ENCODE measurements around the gene SUGP1.

Gene SUGP1

DNA sequence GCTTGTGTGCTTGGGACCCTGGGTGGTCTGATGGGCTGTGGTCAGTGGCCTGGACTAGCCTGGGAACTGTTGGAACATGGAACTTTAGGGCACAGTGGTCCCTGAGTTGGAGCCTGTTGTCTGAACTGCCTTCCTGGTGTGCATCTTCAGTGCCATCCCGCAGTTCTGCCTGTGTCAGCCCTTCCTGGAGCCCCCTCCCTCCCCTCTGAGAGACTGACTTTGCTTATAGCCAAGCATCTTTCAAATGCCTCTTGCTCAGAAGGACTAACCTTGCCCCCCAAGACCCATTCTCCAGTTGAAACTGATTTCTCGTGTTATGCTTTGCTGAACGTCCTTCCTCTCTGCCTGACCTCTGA, 14.7 kb upstream of the SUGP1 start:
- Histone ChIP-seq H3K4me1 (peaks cover 0 to 2% (median 0%) of the 10 kb centered on the region in 10 experiments; a peak in 3 of 20 replicates), H3K9ac (peak overlapping the region in 2 of 11 experiments; percentile 18 to 28; a peak in 2 of 22 replicates), H3K4me2 (no peak overlapping the region), H3K9me3 (replicated peaks in 1 of 11) (no peaks in the 10 kb centered on the region), H3K4me3 (no peak overlapping the region), H3K36me3 (peaks cover 94 to 100% (median 98%) of the 10 kb centered on the region in 11 experiments), H4K20me1 (peaks cover 61 to 95% (median 85%) of the 10 kb centered on the region in 11 experiments), H3K27me3 (no peaks in the 10 kb centered on the region), H3K27ac (no peak overlapping the region; a peak in 1 of 22 replicates)
- TF ChIP-seq Cebpa-rat (IDR thresholded peaks at IDR 0.05), result no peak

DNA sequence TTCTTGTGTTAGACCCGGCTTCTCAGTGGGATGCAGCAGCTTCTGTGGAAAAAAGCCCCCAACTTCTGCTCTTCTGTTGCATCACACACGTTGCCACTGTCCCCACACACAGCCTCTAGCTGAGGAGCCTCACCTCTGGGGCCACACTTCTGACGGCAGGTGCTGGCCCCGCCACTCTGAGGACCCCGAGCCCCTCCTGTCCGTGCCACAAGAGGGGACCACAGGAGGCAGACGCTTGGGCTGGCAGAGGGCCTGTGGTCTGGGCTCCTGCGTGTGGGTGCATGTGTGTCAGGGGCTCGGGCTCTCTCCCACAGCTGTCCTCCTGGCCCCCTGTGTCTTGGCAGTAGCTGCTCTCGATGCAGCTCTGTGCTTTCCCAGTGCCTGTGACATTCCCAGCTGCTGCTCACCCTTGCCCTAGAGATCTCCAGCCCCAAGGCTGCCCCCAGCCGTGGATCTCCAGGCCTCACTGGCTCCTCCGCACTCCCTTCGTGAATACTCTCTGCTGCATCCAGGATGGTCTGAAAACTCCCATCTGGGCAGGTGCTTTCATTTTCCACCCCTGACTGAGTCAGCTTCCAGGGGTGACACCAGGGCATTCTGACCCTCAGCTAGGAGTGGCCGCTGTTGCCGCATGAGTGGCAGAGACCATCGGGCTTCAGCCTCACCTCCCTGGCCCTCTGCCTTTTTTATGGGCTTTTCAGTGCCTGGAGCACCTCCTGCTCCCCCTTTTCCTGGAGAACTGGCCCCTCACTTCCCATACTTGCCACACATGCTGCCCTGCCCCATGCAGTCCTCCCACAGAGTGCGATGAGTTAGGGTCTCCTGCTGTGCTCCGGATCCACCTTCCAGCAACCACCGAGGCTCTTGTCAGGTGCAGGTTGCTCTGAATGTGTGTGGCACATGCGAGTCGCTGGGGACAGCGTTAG, 14.0 kb upstream of the SUGP1 start:
- Histone ChIP-seq H3K27ac (no peak overlapping the region), H3K9me3 (replicated peaks in 1 of 11) (no peaks in the 10 kb centered on the region), H3K36me3 (peaks cover 96 to 100% (median 100%) of the 10 kb centered on the region in 11 experiments), H4K20me1 (peaks cover 68 to 100% (median 91%) of the 10 kb centered on the region in 11 experiments), H3K9ac (peak overlapping the region in 1 of 11 experiments; percentile 18; a peak in 1 of 22 replicates), H3K4me3 (no peak overlapping the region), H3K4me2 (no peak overlapping the region), H3K4me1 (peaks cover 3 to 8% (median 6%) of the 10 kb centered on the region in 10 experiments), H3K27me3 (no peaks in the 10 kb centered on the region)
- TF ChIP-seq Cebpa-rat (IDR thresholded peaks at IDR 0.05), result no peak

DNA sequence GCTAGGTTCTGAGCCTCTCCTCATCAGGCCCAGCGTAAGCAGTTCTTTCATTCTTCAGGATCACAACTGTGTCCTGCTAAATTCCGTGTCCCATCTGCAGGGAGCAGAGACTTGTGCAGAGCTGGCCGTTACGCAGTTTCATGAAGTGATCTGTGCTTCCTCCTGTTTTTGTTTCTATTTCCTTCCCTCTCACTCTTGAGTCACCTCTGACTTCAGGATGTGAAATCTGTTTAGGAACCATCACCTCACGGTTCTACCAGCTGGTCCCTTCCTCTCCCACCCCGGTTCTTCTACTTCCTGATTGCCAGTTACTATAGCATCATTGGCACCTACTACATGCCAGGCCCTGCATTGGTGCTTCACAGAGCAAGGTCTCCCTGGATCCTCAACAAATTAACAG, 8.8 kb upstream of the SUGP1 start:
- H3K9ac ChIP-seq, result peak overlapping the region; percentile 5 to 71 (median 59); a peak in 18 of 22 replicates
- H3K4me1 ChIP-seq, result peaks cover 23 to 33% (median 29%) of the 10 kb centered on the region in 10 experiments
- H3K9me3 ChIP-seq (replicated peaks in 1 of 11), result no peaks in the 10 kb centered on the region
- H3K27ac ChIP-seq, result peak overlapping the region in 9 of 11 experiments; percentile 46 to 77 (median 68); a peak in 17 of 22 replicates
- H3K4me2 ChIP-seq, result peak overlapping the region; percentile 52 to 94 (median 80)
- no peaks in the 10 kb centered on the region for H3K27me3 ChIP-seq
- peak overlapping the region in 4 of 10 experiments; percentile 12 to 42 (median 35); a peak in 4 of 20 replicates for H3K4me3 ChIP-seq
- H3K36me3 ChIP-seq, result peaks cover 79 to 93% (median 85%) of the 10 kb centered on the region in 11 experiments
- peaks cover 71 to 95% (median 91%) of the 10 kb centered on the region in 11 experiments for H4K20me1 ChIP-seq
- 0 out of 22 replicates have a peak, but pooled peaks of 1 of the 11 experiments have one; percentile 25 for TF ChIP-seq Cebpa-rat (IDR thresholded peaks at IDR 0.05)

DNA sequence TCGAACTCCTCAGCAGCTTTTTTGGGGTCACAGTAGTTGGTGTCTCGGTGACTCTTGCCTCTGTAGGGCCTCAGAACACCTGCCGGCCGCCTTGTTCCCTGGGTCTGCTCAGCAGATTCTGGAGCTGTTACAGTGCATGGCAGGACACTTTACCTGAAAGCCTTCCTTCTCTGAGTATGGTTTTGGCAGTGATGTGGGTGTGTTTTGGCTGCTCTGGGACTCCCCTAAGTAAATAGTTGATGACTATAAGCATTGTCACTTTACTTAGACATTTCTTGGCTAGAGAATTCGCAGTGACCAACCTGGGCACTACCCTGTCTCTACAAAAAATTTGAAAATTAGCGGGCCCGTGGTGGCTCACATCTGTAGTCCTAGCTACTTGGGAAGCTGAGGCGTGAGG, 7.4 kb upstream of the SUGP1 start:
- Histone ChIP-seq H3K36me3 (peaks cover 78 to 93% (median 84%) of the 10 kb centered on the region in 11 experiments), H3K9ac (peak overlapping the region in 4 of 11 experiments; percentile 0 to 34 (median 8); a peak in 4 of 22 replicates), H3K4me3 (no peak overlapping the region), H4K20me1 (peaks cover 67 to 93% (median 89%) of the 10 kb centered on the region in 11 experiments), H3K9me3 (replicated peaks in 1 of 11) (no peaks in the 10 kb centered on the region), H3K27ac (peak overlapping the region in 7 of 11 experiments; percentile 37 to 76 (median 60); a peak in 9 of 22 replicates), H3K4me2 (peak overlapping the region in 8 of 11 experiments; percentile 67 to 94 (median 82); a peak in 11 of 22 replicates), H3K27me3 (no peaks in the 10 kb centered on the region), H3K4me1 (peaks cover 34 to 47% (median 44%) of the 10 kb centered on the region in 10 experiments)
- TF ChIP-seq Cebpa-rat (IDR thresholded peaks at IDR 0.05), result no peak

DNA sequence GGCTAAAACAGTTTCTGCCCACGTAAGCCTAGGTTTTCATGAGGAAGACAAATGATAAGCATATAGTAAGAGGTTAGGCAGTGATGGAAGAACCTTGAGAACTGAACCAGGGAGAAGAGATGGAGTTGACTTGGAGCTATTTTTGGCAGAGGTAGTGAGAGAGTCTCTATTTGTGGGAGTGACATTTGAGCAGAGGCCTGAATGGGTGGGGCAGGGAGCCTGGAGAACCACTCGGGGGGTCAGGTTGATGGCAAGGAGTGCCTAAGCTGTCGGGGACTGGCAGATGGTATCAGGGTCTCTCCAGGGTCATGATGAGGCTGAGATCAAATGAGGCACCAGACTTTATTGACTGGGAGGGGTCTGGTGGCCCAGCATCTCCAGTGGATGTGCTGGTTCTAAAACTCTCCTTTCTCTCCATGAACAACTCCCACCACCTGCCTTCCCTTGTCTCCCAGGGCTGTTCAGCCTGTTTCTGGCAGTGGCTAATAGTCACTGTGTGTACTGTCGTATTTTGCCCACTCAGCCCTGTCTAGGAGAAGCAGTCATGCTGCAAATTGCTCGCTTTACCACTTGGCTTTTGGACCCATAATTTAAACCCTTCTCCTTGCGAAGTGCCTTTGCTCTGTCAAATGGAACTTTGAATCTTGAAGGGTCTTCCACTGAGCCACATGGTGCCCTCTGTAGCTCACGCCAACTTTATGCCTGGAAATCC, 3.9 kb upstream of the SUGP1 start:
- Histone ChIP-seq H3K4me3 (no peak overlapping the region), H4K20me1 (peaks cover 35 to 76% (median 54%) of the 10 kb centered on the region in 11 experiments; a peak in 21 of 22 replicates), H3K27me3 (no peaks in the 10 kb centered on the region), H3K27ac (no peak overlapping the region), H3K9ac (peak overlapping the region in 2 of 11 experiments; percentile 11 to 42; a peak in 2 of 22 replicates), H3K4me1 (peaks cover 45 to 57% (median 54%) of the 10 kb centered on the region in 10 experiments), H3K4me2 (peak overlapping the region in 5 of 11 experiments; percentile 11 to 90 (median 16); a peak in 5 of 22 replicates), H3K9me3 (replicated peaks in 1 of 11) (no peaks in the 10 kb centered on the region), H3K36me3 (peaks cover 44 to 66% (median 53%) of the 10 kb centered on the region in 11 experiments)
- no peak for TF ChIP-seq Cebpa-rat (IDR thresholded peaks at IDR 0.05)

DNA sequence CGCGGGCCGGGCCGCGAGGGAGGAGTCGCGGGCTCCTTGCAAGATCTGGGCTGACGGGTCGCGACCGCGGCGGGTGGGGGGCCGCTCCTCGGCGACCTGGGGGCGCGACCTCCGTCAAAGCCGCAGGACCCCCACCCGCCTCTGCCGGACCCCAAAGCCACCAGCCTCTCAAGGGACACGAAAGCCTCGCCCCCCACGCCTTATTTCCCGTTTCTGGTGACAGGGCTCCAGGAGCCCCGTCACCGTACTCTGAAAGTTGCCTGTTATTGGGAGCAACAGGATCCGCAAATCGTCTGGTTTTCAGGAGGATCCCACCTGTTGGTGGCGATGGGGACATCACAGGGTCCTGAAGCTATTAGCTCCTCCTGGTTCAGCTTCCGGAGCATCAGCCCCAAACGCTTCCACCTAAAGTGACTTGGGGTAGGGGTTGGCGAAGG, 850 bp upstream of the SUGP1 start:
- peak overlapping the region; percentile 75 to 100 (median 97) for H3K4me3 ChIP-seq
- H3K27me3 ChIP-seq, result no peaks in the 10 kb centered on the region
- peak overlapping the region; percentile 88 to 100 (median 98) for H3K9ac ChIP-seq
- peaks cover 39 to 58% (median 49%) of the 10 kb centered on the region in 11 experiments for H3K36me3 ChIP-seq
- H3K9me3 ChIP-seq (replicated peaks in 1 of 11), result no peaks in the 10 kb centered on the region
- H4K20me1 ChIP-seq, result peaks cover 25 to 76% (median 38%) of the 10 kb centered on the region in 11 experiments; a peak in 18 of 22 replicates
- H3K4me1 ChIP-seq, result peaks cover 33 to 50% (median 44%) of the 10 kb centered on the region in 10 experiments
- H3K4me2 ChIP-seq, result peak overlapping the region; percentile 83 to 100 (median 95)
- H3K27ac ChIP-seq, result peak overlapping the region; percentile 89 to 99 (median 97)
- no peak for TF ChIP-seq Cebpa-rat (IDR thresholded peaks at IDR 0.05)

DNA sequence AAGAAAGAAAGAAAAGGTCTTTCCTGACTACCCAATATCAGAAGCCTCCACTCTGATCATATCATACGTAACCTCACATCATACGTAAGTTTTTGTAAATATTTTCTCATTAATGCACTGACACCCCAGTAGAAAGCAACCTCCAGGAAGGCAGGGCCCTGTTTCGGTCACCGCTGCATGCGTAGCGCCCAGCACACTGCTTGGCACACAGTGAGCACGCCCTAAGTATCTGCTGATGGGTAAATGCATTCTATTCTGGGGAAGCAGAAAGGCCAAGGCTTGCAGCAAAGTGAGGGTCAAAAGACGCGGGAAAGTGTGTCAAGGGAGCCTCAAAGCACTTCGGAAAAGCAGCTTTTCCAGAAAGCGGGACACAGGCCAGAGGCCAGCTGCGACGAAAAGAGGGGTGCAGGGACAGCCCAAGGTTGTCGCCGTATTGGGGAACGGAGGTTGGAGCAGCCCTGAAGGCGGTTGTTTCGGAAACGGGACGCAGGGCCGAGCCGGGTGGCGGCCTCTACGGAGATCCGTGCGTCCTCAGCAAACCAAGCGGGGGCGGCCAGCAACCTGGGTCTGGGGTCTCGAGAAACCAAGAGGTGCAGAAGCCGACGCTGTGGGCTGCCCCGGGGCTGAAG, 463 bp downstream of the SUGP1 start:
- Histone ChIP-seq H3K4me3 (peak overlapping the region; percentile 75 to 100 (median 97)), H3K4me2 (peak overlapping the region; percentile 87 to 100 (median 95)), H3K27ac (peak overlapping the region; percentile 89 to 99 (median 97)), H4K20me1 (peaks cover 18 to 76% (median 40%) of the 10 kb centered on the region in 11 experiments; a peak in 21 of 22 replicates), H3K9ac (peak overlapping the region; percentile 88 to 100 (median 98)), H3K4me1 (peaks cover 33 to 50% (median 44%) of the 10 kb centered on the region in 10 experiments), H3K27me3 (no peaks in the 10 kb centered on the region), H3K9me3 (replicated peaks in 1 of 11) (no peaks in the 10 kb centered on the region), H3K36me3 (peaks cover 40 to 58% (median 49%) of the 10 kb centered on the region in 11 experiments)
- no peak for TF ChIP-seq Cebpa-rat (IDR thresholded peaks at IDR 0.05)

DNA sequence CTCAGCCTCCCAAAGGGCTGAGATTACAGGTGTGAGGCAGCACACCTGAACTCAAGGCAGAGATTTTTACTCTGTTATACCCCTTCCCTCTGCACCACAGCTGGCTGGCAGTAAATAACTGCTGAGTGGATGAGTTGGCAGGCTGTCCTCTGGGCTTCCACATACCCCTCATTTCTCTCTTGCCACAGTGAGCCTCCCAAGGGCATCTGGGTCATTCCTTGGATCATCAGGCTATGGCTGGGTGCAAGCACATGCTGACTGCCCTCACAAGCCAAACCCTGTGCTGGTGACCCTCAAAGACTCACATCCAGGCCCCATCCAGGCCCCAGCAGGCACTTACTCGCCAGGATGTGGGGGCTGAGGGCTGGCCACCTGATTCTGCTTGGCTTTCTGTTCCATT, 4.2 kb downstream of the SUGP1 start:
- H4K20me1 ChIP-seq, result peaks cover 0 to 73% (median 30%) of the 10 kb centered on the region in 11 experiments; a peak in 15 of 22 replicates
- peak overlapping the region in 9 of 11 experiments; percentile 3 to 38 (median 24); a peak in 7 of 22 replicates for H3K9ac ChIP-seq
- H3K4me1 ChIP-seq, result peaks cover 12 to 22% (median 16%) of the 10 kb centered on the region in 10 experiments
- H3K4me2 ChIP-seq, result no peak overlapping the region
- peaks cover 56 to 67% (median 62%) of the 10 kb centered on the region in 11 experiments for H3K36me3 ChIP-seq
- H3K4me3 ChIP-seq, result no peak overlapping the region
- no peaks in the 10 kb centered on the region for H3K27me3 ChIP-seq
- no peak overlapping the region for H3K27ac ChIP-seq
- no peaks in the 10 kb centered on the region for H3K9me3 ChIP-seq (replicated peaks in 1 of 11)
- TF ChIP-seq Cebpa-rat (IDR thresholded peaks at IDR 0.05), result no peak
